ENCODE results near the gene CECR2. TPM values are rescaled to one million over a fixed set of nuclear protein-coding genes. Genes with fewer than 3 reads are reported as not detected.

The CECR2 gene
- total and polyA plus RNA-seq, 2 donors from 2014 or later = 0.58 to 3.4 TPM

- Histone ChIP-seq H3K9me3 (ENCODE audit: control insufficient read depth in 2 of 3, insufficient read depth in 1 of 3, low read length in 3 of 3) (no peaks in the 10 kb centered on the region), H3K9ac (ENCODE audit: low read length in 3 of 3) (no peak overlapping the region), H3K27me3 (ENCODE audit: control insufficient read depth, insufficient read depth, low read length) (no peaks in the 10 kb centered on the region), H3K4me1 (ENCODE audit: control insufficient read depth in 2 of 3, insufficient read depth in 2 of 3, low read depth in 1 of 3, low read length in 3 of 3) (no peaks in the 10 kb centered on the region), H3K36me3 (ENCODE audit: control insufficient read depth in 2 of 3, insufficient read depth in 3 of 3, low read length in 3 of 3) (no peaks in the 10 kb centered on the region), H3K27ac (ENCODE audit: low read depth in 2 of 2, low read length in 2 of 2) (no peak overlapping the region), H3K4me3 (ENCODE audit: low read length in 3 of 3) (no peak overlapping the region)
- TF ChIP-seq CTCF (IDR thresholded peaks at IDR 0.05; ENCODE audit: borderline replicate concordance, extremely low read depth, insufficient read depth) = no peak
- DNase-seq (no peak), FAIRE-seq (no peak)
- intact Hi-C loops (cut with DNase I) = no loop called here
Observed at GRCh38 chr22:17336061-17336460, 33.2 kb upstream of the CECR2 start.

GRCh38 chr22:17337639-17338038, 31.6 kb upstream of the CECR2 start:
- H3K4me3 ChIP-seq (ENCODE audit: low read length in 3 of 3) = no peak overlapping the region
- intact Hi-C loops (cut with DNase I) = no loop called here
- H3K36me3 ChIP-seq (ENCODE audit: control insufficient read depth in 2 of 3, insufficient read depth in 3 of 3, low read length in 3 of 3) = no peaks in the 10 kb centered on the region
- H3K27ac ChIP-seq (ENCODE audit: low read depth in 2 of 2, low read length in 2 of 2) = no peak overlapping the region
- H3K4me1 ChIP-seq (ENCODE audit: control insufficient read depth in 2 of 3, insufficient read depth in 2 of 3, low read depth in 1 of 3, low read length in 3 of 3) = no peaks in the 10 kb centered on the region
- H3K9ac ChIP-seq (ENCODE audit: low read length in 3 of 3) = no peak overlapping the region
- H3K27me3 ChIP-seq (ENCODE audit: control insufficient read depth, insufficient read depth, low read length) = no peaks in the 10 kb centered on the region
- H3K9me3 ChIP-seq (ENCODE audit: control insufficient read depth in 2 of 3, insufficient read depth in 1 of 3, low read length in 3 of 3) = no peaks in the 10 kb centered on the region
- TF ChIP-seq CTCF (IDR thresholded peaks at IDR 0.05; ENCODE audit: borderline replicate concordance, extremely low read depth, insufficient read depth) = no peak
- DNase-seq (no peak), FAIRE-seq (no peak)

- FAIRE-seq (no peak), DNase-seq (no peak)
- Histone ChIP-seq H3K9me3 (ENCODE audit: control insufficient read depth in 2 of 3, insufficient read depth in 1 of 3, low read length in 3 of 3) (no peaks in the 10 kb centered on the region), H3K4me1 (ENCODE audit: control insufficient read depth in 2 of 3, insufficient read depth in 2 of 3, low read depth in 1 of 3, low read length in 3 of 3) (no peaks in the 10 kb centered on the region), H3K4me3 (ENCODE audit: low read length in 3 of 3) (no peak overlapping the region), H3K27me3 (ENCODE audit: control insufficient read depth, insufficient read depth, low read length) (no peaks in the 10 kb centered on the region), H3K27ac (ENCODE audit: low read depth in 2 of 2, low read length in 2 of 2) (no peak overlapping the region), H3K9ac (ENCODE audit: low read length in 3 of 3) (no peak overlapping the region), H3K36me3 (ENCODE audit: control insufficient read depth in 2 of 3, insufficient read depth in 3 of 3, low read length in 3 of 3) (no peaks in the 10 kb centered on the region)
- intact Hi-C loops (cut with DNase I) = no loop called here
- TF ChIP-seq CTCF (IDR thresholded peaks at IDR 0.05; ENCODE audit: borderline replicate concordance, extremely low read depth, insufficient read depth) = no peak
Observed at GRCh38 chr22:17339095-17339693, 30.1 kb upstream of the CECR2 start.

GRCh38 chr22:17342361-17342760, 26.9 kb upstream of the CECR2 start:
- intact Hi-C loops (cut with DNase I) = no loop called here

More at GRCh38 chr22:17342361-17342760, 26.9 kb upstream of the CECR2 start:
- no peak for FAIRE-seq
- H3K4me1 ChIP-seq (ENCODE audit: control insufficient read depth in 2 of 3, insufficient read depth in 2 of 3, low read depth in 1 of 3, low read length in 3 of 3) = no peaks in the 10 kb centered on the region
- no peaks in the 10 kb centered on the region for H3K27me3 ChIP-seq (ENCODE audit: control insufficient read depth, insufficient read depth, low read length)
- H3K36me3 ChIP-seq (ENCODE audit: control insufficient read depth in 2 of 3, insufficient read depth in 3 of 3, low read length in 3 of 3) = no peaks in the 10 kb centered on the region
- H3K9me3 ChIP-seq (ENCODE audit: control insufficient read depth in 2 of 3, insufficient read depth in 1 of 3, low read length in 3 of 3) = no peaks in the 10 kb centered on the region
- H3K4me3 ChIP-seq (ENCODE audit: low read length in 3 of 3) = no peak overlapping the region
- H3K9ac ChIP-seq (ENCODE audit: low read length in 3 of 3) = no peak overlapping the region
- DNase-seq = no peak
- H3K27ac ChIP-seq (ENCODE audit: low read depth in 2 of 2, low read length in 2 of 2) = no peak overlapping the region
- no peak for TF ChIP-seq CTCF (IDR thresholded peaks at IDR 0.05; ENCODE audit: borderline replicate concordance, extremely low read depth, insufficient read depth)
